Stomach (tissue), 4 donors: Measurements from ENCODE around the gene FBP1.

Source experiments
- CTCF ChIP-seq, 7 experiments: fragments of 450-650 bp in 4 of 7; fragments of 200-600 bp in 3 of 7; sonication (generic) in 3 of 7; IDR thresholded peaks; one replicate each; pipeline ENCODE4 v1.5.1; 2016 to 2019; ENCODE audit warnings: antibody characterized with exemption in 7 of 7, control low read depth in 2 of 7, mild to moderate bottlenecking in 1 of 7
- EP300 ChIP-seq: sonication (generic); formaldehyde crosslinking; IDR thresholded peaks from one replicate; pipeline ENCODE4 v1.6.1; 2017; ENCODE audit warnings: antibody characterized with exemption
- POLR2A ChIP-seq, 4 donors: fragments of 450-650 bp; IDR thresholded peaks; one replicate each; pipeline ENCODE4 v1.6.1; 2016; ENCODE audit warnings: antibody characterized with exemption in 4 of 4, control low read depth in 2 of 4, mild to moderate bottlenecking in 1 of 4, moderate library complexity in 1 of 4
- POLR2AphosphoS5 ChIP-seq, 3 donors: sonication (generic); formaldehyde crosslinking; IDR thresholded peaks; one replicate each; pipeline ENCODE4 v1.6.1; 2016; ENCODE audit warnings: antibody characterized with exemption in 3 of 3

GRCh38 chr9:94645901-94646300, 6.6 kb upstream of the FBP1 start:
- no peak for TF ChIP-seq CTCF (IDR thresholded peaks at IDR 0.05)
- no peak for TF ChIP-seq POLR2AphosphoS5 (IDR thresholded peaks at IDR 0.05)
- no peak for TF ChIP-seq POLR2A (IDR thresholded peaks at IDR 0.05)
- TF ChIP-seq EP300, result no peak
